Activated CD4-positive, alpha-beta T cell treated with anti-CD3 and anti-CD28 coated beads, Interleukin-2, amount 50 U/mL, for 24 hours (primary cell): ENCODE measurements around the gene RHBDF1.

ENCODE experiments used
- DNase-seq, 2 donors: peaks; one replicate each; pipeline ENCODE4 v3.0.0-alpha.2; 2020; ENCODE audit warnings: low read depth in 1 of 2, low spot score in 1 of 2

RHBDF1 gene, protein sequence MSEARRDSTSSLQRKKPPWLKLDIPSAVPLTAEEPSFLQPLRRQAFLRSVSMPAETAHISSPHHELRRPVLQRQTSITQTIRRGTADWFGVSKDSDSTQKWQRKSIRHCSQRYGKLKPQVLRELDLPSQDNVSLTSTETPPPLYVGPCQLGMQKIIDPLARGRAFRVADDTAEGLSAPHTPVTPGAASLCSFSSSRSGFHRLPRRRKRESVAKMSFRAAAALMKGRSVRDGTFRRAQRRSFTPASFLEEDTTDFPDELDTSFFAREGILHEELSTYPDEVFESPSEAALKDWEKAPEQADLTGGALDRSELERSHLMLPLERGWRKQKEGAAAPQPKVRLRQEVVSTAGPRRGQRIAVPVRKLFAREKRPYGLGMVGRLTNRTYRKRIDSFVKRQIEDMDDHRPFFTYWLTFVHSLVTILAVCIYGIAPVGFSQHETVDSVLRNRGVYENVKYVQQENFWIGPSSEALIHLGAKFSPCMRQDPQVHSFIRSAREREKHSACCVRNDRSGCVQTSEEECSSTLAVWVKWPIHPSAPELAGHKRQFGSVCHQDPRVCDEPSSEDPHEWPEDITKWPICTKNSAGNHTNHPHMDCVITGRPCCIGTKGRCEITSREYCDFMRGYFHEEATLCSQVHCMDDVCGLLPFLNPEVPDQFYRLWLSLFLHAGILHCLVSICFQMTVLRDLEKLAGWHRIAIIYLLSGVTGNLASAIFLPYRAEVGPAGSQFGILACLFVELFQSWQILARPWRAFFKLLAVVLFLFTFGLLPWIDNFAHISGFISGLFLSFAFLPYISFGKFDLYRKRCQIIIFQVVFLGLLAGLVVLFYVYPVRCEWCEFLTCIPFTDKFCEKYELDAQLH

DNA sequence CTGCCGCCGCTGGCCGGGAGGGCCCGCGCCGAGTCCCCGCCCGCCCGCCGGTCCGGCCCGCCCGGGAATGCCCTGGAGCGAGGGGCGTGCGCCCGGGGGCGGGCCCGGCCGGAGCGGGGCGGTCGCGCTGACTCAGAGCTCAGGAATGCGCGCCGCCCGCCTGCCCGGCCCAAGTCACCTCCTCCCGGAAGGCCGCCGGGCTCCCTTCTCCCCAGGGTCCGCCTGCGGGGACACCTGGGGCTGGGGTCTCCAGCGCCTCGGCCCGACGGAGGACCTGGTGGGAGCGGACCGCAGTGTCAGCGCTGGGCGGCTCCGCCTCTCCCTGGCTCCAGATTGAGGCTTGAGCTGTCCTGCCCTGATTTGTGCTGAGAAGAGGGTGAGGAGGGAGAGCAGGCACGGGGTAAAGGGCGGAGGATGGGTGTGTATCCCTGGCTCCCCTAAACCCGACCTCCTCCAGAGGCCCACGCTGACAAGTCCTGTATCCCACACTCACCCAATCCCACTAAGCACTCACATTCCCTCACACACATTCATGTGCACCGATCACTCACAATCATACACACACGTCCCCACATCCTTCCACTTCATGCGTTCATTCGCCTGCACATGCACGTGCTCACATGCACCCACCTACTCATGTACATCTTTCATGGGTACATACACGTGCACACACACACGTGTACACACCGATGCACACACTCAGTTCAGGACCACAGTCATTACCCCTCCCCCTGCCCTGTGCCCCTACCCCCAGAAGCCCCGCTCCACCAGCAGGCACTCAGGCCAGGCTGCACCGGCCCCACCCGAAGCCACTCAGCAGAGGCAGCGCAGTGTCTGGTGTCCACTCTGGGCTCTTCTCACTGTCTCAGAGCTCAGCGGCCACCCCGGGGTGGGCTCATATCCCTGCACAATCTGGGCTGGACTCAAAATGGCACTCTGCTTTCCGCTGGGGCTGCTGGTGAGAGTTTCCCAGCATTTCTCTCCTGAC lies at the start of gene RHBDF1:
RHBDF1 (minus strand) TSS at position 71 of the 988 bp plus-strand sequence. CDS start 7,616 bp downstream, outside the sequence.
- no peak for DNase-seq

DNA sequence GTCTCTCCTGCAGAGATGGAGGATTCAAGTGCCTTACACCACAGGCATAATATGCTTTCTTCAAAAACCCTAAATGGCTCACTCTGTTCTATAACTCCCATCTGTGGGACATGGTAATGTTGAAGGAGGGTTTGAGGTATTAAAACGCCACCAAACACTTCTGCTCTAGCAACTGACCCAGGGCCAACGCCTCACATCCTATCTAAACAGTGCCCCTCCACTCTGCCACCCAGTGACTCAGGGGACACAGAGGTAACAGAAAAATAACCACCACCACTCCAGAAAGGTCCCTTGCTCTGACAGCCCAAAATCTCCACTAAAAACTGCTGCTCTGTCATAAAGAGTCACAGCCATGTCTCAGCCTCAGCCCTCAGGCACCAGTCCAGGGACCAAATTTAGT lies 48.3 kb upstream of the RHBDF1 start:
- DNase-seq, result no peak

DNA sequence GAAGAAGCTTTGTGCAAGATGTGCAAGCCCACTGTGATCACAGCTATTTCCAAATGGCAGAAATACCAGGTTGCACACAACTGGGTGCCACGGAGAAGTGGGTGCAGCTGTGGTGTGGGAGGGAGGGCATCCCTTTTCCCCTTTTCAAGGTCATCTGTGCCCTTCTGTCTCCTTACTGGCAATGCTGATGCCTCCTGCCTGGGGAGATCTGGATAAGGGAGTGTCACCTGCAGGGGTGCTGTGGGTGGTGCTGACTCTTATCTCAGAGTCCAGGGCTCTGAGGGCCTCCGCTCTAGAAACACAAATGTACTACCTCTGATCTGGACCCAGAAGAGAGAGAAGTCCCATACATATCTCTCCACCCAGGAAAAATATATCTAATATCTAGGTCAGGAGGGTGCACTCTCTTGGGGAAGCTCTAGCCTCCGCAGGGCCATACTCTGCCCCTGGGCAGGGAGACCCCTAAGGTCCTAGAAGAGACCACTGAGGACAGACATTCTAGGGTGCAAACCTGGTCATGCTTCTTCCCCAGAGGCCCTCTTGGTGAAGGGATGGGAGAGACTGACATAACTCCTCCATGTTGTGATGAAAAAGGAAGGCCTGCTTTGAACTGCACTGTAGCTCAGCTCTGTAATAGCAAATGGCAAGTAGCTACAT lies 47.5 kb upstream of the RHBDF1 start:
- no peak for DNase-seq

DNA sequence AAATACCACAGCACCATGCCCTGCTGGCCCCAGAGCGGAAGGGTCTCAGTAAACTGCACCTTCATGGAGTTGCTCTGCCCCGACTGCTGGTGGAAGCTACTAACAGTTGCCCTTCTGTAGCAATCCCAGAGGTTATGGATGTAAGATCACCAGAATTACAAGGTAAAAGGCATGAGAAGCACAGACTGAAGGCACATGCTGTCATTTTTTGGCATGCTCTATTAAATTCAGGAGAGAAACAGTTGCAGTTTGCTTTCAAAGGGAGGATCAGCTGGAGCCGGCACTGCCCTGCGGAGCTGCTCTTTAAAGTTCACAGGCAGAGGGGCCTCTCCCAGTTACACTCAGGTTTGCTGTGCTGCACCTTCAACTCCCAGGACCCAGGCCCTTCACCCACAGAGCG lies 46.9 kb upstream of the RHBDF1 start:
- DNase-seq, result no peak

DNA sequence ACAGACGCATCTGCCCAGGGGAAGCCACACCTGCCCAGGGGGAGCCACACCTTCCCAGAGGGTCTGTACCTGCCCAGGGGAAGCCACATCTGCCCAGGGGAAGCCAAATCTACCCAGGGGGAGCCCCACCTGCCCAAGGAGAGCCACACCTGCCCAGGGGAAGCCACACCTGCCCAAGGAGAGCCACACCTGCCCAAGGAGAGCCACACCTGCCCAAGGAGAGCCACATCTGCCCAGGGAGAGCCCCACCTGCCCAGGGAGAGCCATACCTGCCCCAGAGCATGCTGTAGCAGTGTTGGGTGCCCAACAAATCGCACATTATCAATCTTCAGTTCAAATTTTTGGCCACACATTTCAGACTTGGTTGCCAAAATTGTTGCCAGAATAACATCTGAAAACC lies 46.4 kb upstream of the RHBDF1 start:
- no peak for DNase-seq

DNA sequence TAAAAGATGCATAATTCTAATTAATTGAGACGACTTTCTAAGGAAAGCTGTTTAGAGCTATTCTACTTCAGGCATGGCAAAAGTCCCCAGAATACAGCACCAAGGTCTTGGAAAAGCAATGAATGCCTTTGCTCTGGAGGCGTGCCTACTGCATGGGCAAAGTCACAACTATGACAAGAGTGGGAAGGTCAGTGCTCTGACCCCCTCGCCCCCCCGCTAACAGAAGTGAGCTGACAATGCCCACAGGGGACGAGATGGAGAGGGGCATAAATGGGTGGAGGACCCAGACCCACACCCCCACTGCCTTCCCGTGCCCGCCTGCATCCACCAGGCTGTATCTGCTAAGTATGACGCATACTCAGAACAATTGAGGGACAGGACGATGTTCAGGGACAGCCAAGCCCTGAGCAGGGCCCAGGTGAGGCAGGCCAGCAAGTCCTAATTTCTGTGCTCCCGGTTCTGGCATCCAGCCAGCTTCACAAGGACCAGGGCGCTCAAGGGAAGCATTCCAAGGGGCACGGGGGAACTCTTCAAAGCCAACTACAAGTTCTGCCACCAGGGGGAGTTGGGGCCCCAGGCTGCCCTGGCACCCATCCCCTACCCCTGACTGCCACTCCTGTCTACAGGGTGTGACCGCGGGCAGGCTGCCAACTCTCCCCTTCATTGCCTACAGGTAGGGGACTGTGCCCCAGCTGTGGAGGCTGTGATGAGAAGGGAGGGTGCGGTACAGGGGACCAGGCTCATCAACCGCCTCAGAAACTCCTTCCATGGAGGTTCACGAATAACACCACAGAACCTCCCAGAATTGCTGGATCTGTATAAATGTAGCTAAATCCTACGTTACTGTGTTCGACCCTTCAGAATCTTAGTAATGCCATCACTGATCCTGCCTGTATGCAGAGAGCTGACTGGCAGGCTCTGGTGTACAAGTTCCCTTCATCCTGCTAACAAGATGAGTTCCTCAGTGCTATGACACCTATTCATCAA lies 45.2 kb upstream of the RHBDF1 start:
- peak; percentile 32 to 49 for DNase-seq

DNA sequence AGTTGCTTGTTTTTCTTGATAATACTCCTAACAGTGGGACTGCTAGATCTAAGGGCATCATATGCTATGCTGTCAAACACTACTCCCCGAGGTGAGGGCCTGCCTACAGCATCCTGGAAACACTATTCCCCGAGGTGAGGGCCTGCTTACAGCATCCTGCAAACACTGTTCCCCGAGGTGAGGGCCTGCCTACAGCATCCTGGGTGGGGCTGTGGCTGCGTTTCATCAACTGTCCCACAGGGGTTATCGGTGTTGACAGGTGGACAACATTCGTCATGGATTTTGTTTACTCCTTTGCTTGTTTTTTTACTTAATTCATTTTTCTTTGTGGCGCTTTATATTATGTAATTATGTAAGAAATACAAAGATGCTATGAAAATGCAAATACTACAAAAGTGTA lies 43.6 kb upstream of the RHBDF1 start:
- no peak for DNase-seq

DNA sequence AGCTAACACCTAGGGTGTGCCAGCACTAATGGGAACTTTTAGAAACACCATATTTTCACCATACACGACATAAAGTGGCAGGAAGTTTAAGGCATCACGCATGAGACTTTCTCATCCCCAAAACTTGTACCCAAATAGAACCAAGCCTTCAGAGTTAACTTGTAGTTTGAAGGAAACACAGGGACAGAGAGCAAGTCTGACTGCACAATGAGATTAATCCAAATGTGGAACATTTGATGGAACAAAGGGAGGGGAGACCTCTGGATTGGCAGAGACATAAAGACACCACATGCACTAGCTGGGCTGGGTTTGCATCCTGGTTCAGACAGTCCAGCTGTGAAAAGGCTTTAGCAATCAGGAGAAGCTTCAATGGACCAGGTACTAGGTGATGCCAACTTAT lies 41.9 kb upstream of the RHBDF1 start:
- DNase-seq, result no peak

DNA sequence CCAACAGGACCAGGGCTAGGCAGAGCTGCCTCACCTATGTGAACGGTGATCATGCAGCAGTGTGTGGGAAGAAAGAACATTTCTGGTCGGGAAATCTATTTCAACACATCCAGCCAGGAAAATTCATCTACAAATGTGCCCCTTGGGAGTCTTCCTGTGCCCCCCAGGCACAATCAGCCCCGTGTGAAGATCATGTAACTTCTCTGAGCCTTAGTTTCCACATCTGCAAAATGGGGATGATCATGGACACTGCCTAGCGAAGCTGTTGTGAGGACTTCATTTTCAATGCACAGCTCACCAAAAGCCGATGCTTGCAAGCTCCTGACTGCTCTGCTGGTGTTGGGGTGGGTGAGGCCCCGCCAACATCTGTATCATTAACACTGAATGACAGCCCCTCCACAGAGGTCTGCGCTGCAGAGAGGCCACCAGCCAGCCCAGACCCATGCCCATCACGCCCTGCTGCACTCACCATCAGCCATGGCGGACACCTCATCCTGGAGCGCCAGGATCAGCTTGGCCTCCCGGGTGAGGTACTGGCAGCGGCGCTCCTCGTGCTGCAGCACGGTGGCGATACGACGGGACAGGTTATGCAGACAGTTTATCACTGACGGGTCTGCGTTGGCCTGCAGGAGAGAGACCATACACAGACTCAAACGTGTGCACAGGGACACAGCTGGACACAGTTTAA lies 39.9 kb upstream of the RHBDF1 start:
- no peak for DNase-seq

DNA sequence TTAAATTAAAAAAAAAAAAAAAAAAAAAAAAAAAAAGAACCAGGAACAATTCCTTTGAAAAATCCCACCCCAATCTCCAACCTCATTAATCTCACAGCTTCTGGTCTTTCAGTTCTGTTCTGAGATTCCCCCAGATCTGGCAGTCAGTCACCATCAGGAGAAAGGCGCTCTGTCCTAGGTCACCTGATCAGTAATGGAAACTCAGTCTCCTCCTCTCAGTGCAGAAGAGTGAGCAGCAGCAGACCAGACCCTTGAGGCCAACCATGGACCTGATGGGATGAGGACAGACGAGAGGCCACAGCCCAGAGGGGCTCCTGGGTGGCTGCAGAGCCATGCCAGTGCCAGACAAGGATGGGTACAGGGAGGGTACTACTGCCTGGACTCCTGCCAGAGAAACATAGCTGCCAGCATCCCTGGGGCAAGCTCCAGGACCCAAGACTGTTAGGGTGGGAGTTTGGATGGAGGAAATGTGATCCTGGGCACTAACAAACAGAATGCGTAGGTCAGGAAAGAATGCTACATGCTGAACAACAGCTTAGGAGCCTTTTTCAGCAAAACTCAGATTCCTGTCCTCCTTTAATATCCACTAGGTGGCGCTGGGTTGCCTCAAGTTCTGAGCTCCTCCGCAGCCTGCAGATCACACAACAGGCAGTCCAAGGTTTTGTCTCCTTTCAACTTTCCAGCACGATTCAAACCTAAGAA lies 34.3 kb upstream of the RHBDF1 start:
- DNase-seq, result peak in 1 of 2 donors; percentile 59

DNA sequence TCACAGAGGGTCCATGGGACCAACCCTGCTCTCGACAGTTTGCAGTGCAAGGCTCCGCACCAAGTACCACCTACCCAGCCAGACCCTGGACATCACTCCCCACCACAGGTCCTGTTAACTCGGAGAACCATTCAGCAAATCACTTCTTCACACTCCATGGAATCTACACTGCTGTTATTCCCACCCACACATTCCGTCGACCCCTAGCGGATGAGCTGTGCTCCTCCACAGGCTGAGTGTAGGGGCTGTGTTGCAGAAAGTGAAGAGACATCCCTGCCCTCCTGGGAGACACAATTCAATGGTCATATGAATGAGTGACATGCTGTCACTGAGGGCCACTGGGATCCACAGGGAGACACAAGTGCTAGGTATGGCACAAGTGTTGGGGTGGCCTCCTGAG lies 33.1 kb upstream of the RHBDF1 start:
- no peak for DNase-seq

DNA sequence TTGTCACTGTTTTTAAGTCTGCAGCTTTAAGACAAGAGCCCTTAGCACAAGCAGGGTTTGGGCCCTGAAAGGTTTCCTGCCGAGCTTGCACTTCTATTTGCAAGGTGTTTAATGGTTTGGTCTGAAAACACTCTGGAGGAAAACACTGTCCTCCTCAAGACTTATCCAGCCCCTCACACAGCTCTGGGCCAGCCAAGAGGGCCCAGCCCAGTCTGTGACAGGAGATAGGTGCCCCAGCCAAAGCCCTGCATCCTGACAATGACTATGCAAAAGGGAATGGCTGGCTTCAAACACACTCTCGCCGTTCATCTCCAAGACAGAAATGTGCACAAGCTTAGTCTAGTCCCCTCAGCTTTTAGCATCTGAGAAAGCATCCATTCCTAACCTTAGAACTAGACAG lies 32.5 kb upstream of the RHBDF1 start:
- no peak for DNase-seq

DNA sequence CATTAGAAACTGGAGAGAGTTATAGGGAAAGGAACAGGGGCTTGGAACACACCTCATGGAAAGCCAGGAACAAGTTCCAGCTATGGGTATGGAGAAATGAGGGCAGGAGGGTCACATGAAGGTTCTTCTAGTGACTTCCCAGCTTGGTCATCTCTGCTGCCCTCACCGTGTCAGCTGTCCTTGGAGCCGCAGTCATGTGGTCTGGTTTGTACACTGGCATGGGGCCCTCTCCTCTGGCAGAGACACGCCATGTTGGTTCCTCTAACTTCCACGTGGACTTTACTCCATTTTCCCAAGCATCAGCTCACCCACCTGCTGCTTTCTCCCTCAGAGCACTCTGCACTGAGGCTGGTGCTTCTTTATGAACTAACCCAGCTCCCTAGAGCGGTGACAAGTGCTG lies 31.9 kb upstream of the RHBDF1 start:
- DNase-seq, result no peak

DNA sequence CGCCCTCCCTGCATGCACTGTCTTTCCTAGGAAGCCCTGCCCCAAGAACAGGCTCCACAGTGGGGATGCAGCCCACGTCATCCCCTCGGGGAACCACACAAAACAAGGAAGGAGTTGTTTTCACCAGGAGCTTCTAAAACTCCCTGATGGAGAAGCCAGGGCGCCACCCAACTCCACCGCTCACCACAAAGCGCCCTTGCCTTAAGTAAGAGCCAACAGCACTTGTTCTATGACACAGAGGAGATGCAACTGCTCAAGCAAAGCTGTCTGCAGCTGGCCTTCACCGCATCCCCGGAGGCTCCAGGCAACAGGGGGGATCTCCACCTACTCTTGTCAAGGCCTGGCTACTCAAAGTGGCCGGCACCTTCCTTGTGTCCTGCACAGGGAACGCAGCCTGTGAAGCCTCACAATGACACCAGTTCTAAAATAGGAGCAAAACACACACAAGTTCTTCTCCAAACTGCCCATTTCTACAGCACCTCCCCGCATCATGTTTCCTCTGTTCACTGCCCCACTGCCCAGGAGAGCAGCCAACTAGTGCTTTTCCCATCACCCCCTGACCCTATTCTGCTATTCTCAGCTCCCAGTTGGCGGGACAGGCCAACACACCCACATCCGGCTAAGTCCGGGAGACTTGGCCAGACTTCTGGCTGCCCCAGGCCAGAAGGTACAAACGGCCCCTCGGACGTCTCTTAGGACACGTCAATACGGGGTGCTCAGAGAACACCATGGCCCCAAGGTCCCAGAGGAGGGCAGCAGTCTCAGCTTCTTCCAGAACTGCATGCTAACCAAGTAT lies 29.8 kb upstream of the RHBDF1 start:
- no peak for DNase-seq

DNA sequence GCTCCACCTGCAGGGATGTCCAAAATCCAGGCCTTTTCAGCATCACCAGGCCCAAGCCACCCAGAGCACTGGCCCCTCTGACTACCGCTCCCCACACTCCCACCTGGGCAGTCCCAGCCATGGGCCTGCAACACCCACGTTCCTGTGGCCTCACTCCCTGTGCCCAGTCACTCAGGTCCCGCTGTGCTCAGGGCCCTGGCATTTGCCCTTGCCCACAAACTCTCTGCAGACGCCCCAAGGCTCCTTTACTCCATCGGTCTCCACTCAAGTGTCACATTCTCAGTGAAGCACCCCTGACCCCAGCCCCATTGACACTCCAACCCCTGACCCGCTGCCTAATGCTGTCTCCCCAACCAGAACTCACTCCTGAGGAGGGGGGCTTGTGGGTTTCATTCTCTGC lies 29.2 kb upstream of the RHBDF1 start:
- DNase-seq, result no peak

DNA sequence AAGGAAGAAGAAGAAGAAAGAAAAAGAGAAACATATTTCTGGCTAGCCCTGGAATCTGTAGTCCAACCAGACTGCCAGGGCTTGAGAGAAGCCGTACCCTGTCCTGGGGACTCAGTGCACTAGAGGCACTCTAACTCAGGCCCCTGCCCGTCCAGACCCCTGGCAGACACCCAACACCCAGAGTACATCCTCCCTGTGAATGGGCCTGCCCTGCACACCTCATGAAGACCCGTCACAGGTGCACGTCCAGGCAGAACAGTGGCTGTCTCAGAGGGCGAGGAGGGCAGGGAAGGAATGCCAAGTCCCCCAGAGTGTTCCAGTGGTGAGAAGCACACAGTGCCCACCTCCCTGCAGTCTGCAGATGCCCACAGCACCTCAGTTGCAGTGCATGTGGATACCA lies 28.6 kb upstream of the RHBDF1 start:
- no peak for DNase-seq

DNA sequence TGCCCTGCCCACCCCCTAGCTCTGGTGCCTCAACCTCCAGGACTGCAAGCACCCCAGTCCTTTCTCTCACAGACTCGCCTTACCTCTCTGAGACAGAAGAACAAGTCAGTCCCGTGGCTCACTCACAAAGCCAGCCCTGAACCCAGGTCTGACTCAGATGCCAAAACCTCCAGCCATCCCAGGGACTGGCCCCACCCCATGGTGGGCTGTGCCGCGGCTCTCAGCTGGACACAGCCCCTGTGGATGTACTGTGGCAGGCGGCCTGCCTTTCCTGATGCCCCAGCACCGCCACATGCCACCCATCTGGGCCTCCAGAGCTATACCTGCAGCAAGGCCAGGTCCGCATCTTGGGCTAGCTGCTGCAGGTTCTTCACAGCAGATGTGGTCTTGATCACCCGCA lies 25.4 kb upstream of the RHBDF1 start:
- DNase-seq, result no peak
